HG03039 (cell line): ENCODE data around the gene CYP3A4.
"Not testable (repeated sequence)": the region's sequence is repeated elsewhere in the genome, so short reads cannot be mapped to it uniquely, and the experiment has no call there.

Source experiments
- ATAC-seq: cut with Tn5 transposase; IDR thresholded peaks from one replicate; pipeline ENCODE4 v1.9.1; 2021; ENCODE audit warnings: mild to moderate bottlenecking, moderate library complexity; ENCODE audit not compliant: unreplicated experiment

Gene CYP3A4

DNA sequence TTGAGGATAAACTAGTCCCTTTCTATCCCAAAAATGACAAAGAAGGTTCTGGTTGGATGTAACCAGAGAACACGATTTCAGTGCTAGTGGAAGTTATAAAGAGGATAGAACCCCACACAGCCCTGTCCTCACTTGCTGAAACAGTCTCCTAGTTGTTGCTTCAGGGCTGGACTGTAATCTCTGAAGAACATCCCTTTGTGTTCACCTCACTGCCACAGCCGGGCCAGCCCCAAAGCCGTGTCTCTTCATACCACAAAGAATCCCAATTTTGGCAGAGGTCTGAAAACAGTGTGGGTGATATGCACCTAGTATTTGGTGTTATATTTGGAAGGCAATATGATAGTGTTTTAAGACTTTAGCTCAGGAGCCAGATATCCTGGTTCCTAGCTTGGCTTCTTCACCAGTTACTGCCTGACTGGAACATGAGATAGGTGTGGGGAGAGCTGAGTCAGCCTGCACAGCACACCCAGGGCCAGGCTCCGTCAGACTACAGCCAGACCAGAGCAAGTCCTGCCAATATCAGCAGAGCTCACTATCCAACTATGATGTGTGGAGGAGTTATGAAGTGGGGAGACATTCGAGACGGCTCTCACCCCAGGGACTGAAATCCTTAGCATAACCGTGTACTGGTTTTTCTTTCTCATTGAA, 21.2 kb downstream of the CYP3A4 start:
- ATAC-seq, result no peak

DNA sequence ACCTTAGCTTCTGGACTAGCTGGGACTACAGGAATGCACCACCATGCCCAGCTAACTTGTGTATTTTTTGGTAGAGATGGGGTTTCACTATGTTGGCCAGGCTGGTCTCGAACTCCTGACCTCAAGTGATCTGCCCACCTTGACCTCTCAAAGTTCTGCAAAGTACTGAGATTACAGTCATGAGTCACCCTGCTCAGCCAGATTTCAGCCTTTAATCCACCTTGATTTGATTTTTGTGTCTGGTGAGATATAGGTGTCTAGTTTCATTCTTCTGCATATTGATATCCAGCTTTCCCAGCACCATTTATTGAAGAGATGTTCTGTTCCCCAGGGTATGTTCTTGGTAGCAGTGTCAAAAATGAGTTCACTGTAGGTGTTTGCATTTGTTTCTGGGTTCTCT, 28.9 kb downstream of the CYP3A4 start:
- no peak for ATAC-seq

DNA sequence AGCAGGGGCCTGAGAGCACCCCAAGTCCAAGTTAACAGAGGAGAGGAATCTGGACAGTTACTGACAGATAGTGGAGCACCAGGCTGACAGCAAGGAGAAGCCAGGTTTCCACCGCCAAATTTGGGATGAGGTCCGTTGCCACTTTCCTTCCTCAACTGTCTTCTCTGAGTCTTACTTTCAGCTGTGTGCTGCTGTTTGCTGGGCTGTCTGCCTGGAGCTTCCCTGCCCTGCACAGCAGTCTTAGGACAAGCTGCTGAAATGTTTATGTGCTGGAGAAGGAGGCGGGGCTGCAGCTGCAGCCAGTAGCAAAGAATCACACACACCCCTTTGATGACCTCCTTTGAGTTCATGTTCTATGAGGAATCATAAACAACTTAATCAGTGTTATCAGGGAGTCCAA, 31.6 kb downstream of the CYP3A4 start:
- no peak for ATAC-seq

DNA sequence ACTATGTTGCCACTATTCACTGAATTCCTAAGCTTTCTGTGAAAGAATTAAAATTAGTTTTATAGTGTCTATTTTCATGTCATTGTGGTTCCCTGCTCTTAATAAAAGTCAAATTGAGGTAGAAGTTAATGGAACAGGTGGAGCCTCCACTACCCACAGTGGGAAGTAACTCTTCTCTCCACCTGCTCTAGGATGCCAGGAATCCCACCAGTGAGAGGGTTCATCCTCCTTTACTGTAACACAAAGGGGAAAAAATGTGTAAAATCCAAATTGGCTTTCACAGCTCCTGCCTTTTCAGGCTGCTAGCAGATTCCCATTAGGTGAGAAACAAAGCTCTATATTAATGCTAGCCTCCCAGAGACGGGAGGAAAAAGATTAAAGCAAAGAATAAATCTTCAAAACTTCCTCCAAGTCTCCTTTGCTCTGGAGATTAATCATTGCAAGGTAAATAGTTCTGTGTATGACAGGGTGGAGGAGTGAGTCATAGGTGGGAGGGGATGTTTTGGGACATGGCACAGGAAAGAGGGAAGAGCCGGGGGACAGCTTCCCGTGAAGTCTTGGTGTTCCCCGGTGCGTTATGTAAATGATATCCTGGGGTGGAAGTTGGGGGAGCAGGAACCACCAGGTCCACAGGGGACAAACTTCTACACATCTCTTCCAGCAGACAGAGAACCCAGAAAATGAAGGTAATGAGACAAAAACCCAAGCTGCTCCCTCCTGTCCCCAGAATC, 32.5 kb downstream of the CYP3A4 start:
- not testable (repeated sequence) for ATAC-seq

DNA sequence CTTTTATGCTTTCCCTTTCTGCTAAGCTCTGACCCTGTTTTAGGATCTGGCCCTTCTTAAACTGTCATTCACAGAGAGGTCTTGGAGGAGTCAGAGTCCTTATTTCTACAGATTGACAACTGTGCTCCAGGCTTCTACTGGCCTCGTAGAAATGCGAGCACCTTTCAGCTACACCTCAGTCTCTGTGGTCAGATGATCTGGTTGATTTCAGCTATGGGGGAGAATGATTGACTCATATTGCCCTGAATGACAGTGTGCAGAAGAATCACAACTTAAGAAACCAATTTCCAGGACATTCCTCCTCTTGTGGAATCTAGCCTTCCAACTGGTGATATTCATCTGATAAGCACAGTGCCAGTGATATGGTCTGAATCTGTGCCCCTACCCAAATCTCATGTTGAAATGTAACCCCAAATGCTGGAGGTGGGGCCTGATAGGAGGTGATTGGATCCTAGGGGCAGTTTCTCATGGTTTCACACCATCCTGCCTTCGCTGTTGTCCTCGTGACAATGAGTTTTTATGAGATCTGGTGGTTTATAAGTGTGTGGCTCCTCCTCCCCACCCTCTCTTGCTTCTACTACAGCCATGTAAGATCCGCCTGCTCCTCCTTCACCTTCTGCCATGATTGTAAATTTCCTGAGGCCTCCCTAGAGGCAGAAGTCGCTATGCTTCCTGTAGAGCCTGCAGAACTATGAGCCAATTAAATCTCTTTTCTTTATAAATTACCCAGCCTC, 35.0 kb downstream of the CYP3A4 start:
- no peak for ATAC-seq

DNA sequence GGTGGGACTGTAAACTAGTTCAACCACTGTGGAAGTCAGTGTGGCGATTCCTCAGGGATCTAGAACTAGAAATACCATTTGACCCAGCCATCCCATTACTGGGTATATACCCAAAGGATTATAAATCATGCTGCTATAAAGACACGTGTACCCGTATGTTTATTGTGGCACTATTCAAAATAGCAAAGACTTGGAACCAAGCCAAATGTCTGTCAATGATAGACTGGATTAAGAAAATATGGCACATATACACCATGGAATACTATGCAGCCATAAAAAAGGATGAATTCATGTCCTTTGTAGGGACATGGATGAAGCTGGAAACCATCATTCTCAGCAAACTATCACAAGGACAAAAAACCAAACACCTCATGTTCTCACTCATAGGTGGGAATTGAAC, 37.1 kb downstream of the CYP3A4 start:
- not testable (repeated sequence) for ATAC-seq

DNA sequence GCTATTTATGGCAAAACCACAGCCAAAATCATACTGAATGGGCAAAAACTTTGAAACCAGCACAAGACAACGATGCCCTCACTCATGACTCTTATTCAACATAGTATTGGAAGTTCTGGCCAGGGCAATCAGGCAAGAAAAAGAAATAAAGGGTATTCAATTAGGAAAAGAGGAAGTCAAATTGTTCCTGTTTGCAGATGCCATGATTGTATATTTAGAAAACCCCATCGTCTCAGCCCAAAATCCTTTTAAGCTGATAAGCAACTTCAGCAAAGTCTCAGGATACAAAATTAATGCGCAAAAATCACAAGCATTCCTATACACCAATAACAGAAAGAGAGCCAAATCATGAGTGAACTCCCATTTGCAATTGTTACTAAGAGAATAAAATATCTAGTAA, 38.6 kb downstream of the CYP3A4 start:
- not testable (repeated sequence) for ATAC-seq

DNA sequence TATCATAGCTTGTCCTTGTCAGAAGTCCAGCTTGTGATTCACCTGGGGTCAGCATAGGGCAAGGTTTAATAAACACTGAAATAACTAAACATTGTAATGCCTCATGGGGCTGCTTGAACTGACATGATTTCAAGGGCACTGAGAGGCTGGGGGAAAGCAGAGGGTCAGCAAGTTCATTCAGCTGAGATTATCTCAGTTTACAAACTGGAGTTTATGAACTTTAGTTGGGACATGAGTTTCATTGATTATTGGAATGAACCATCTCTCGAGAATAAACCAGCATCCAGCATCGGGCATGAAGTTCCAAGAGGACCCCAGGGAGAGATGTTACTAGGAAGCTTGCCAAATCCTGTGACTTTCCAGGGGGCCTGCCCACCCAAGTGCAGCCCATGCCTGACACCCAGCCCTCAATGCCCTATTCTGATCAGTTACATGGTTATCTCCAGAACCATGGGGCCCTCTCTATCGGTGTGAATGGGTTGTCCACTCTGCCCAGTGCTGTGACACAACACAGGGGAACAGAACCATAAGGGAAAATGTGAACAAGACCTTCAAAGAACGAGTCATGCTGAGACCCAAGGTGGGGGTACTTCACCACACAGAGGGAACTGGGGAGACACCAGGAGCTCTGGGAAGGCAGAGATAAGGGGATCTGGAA, 41.1 kb downstream of the CYP3A4 start:
- ATAC-seq, result no peak

DNA sequence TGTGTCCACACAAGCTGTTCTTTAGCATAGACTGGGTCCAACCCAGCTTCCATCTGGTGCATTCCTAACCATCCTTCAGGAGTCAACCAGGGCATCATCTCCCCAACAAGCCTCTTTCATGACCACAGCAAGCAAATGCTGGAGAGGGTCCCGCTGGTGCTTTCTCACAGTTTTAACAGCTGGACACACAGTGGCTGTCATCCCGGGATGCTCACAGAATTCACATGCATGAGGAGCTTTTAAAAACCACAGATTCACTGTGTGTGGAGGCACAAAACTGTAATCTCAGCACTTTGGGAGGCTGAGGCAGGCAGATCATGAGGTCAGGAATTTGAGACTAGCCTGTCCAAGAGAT, 42.6 kb downstream of the CYP3A4 start:
- no peak for ATAC-seq

DNA sequence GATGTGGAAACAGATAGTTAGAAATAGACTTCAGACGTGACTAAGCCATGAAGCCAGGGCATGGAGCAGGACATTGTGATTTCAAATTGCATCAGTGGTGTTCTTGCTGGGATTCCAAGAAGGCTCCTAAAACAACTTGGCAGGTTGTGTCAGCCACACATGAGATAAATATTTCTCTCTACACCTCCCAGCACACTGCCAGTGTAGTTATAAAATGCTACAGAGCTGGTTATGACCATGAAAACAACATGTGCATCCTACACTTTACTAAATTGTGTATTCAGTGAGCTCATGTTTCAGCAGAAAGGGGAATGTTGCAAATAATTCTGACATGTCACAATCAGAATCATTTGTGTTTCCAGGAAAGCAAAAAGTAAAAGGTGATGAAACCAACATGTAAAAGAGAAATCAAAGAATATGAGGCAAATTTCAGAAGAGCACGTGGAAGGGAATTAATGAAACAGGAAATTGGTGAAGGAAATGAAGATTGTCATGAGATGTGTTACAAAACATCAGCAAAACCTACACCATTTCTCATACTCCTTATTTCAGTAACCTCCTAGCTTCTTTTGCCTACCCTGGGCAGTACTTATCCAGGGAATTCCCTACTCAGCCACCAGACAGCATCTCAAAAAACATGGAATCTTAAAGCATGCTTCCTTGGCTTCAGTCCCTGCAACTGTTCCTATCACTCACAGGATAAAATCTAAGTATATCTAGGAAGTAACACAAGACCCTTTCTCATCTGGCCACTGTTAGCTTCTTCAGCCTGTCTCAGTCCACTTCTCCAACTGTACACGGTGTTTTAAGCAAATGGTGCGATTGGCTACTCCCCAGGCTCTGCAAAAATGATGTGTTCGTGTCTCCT, 43.2 kb downstream of the CYP3A4 start:
- no peak for ATAC-seq

DNA sequence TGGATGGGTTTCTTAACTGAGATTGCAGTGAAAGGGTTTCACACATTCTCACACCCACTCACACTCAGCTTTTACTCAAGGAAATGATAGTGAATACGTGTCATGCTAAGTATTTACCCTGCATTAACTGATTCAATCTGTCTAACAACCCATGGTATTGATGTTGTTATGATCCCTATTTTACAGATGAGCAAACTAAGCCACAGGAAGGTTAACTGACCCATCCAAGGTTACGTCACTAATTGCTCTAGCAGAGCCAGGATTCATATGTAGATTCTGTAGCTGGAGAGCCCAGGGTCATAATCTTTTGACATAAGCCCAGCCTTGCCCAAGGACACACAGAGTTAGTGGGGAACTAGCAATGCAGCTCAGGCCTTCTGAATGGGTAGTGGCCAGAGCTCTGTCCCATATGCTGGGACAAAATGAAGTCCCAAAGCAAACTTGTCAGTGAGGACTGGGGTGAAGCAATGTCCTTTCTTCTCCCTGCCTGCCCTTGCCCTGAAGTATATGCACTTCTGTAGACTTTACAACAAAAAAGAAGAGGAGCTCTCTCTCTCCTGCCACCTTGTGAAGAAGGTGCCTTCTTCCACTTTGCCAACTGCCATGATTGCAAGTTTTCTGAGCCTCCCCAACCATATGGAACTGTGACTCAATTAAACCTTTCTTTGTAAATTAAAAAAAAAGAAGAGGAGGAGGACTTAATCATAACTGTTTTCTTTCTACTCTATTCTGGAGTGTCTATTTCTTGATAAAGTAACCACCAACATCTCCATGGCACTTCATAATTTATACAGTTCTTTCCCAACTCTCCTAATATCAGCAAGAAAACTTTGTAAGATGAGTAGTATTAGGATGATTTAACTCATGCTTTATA, 44.0 kb downstream of the CYP3A4 start:
- ATAC-seq, result no peak

DNA sequence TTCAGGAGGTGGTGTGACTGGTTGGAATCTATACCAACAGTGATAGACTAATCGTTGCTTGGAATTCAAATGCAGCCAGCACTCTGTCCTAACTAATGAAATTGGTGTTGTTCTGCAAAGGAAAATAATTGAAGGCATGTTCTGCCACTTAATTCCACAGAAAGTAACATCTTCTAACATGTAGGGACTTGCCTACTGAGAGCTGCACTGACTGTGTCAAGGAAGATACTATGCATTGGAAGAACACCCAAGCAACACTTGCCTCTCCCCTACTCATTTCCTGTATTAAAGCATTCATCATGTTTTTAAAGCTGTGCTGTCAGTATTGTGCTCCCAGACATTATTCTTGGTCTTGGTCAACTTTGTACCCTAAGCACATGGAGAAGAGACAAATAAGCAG, 46.3 kb downstream of the CYP3A4 start:
- no peak for ATAC-seq

DNA sequence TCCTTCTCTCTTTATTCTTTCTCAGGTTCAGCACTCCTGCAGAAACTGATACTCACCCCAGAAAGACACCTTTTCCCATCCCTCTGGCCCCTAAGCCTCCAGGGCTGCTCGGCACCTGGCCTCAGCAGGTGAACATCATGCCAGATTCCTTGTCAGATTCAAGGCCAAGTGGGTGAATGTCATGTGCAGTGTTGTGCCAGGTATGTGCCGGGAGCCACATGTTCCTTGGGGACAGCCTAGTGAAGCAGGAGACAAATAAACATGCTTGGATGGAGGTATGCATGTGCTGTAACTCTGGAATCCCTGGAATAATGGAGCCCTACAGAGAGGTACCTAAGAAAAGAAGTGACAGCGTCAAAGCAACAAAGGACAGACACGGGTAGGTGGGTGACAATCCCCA, 47.3 kb downstream of the CYP3A4 start:
- not testable (repeated sequence) for ATAC-seq

DNA sequence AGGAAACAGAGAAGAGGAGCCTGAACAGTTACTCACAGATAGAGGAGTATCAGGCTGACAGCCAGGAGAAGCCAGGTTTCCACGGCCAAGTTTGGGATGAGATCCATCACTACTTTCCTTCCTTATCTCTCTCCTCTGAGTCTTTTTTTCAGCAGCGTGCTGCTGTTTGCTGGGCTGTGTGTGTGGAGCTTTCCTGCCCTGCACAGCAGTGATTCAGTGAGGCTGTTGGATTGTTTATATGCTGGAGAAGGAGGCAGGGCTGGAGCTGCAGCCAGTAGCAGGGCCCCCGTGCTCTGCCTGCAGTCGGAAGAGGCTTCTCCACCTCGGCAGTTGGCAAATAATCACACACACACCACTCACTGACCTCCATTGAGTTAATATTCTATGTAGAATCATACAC, 49.0 kb downstream of the CYP3A4 start, which contains the start of gene CYP3A7:
CYP3A7 (minus strand) TSS at position 210 of the 400 bp plus-strand sequence; CDS start at position 107, 103 bp downstream.
- no peak for ATAC-seq

DNA sequence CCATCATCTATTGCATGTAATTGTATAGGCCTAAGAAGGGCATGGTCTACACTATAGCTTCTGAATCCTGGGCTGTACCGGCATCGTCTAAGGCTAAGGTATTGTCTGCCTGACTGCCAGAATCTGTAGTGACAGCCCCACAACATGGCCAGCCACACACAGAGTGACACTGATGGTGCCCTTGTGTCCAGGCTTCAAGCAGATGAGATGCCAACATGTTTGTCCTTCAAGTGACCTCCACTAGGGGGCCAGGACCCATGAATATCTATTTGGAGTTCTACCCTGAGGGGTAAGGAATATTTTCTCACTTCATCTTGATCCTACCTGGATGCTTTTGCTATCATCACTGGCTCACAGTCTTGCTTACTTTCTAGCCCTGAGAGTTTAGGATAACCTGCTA, 50.5 kb downstream of the CYP3A4 start:
- ATAC-seq, result no peak

DNA sequence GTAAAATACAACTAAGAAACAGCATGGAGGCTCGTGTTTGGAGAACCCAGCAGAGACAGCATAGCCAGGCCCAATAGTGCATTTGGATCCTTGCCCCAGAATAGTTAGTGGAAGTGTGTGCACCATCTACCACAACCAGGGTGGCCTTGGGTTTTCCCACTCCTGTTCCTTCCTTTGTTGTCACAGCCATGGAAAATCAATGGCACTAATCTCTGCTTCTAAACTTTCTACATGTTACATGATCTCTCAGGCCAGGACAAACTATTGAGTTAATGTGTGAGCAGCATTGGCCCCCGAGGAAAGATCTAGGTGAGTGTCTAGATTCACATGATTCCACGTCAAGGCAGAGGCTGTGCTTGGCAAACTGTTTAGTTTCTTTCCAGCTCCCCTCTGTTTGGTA, 51.0 kb downstream of the CYP3A4 start:
- no peak for ATAC-seq

DNA sequence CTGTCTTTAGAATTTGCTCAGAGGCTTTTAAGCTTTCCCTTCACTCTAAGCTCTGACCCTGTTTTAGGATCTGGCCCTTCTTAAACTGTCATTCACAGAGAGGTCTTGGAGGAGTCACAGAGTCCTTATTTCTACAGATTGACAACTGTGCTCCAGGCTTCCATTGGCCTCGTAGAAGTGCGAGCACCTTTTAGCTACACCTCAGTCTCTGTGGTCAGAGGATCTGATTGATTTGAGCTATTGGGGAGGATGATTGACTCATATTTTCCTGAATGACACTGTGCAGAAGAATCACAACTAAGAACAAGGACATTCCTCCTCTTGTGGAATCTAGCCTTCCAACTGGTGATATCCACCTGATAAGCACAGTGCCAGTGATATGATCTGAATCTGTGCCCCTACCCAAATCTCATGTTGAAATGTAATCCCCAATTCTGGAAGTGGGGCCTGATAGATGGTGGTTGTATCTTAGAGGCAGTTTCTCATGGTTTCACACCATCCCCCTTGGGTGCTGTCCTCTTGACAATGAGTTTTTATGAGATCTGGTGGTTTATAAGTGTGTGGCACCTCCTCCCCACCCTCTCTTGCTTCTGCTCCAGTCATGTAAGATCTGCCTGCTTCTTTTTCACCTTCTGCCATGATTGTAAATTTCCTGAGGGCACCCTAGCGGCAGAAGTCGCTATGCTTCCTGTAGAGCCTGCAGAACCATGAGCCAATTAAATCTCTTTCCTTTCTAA, 52.2 kb downstream of the CYP3A4 start:
- ATAC-seq, result no peak

DNA sequence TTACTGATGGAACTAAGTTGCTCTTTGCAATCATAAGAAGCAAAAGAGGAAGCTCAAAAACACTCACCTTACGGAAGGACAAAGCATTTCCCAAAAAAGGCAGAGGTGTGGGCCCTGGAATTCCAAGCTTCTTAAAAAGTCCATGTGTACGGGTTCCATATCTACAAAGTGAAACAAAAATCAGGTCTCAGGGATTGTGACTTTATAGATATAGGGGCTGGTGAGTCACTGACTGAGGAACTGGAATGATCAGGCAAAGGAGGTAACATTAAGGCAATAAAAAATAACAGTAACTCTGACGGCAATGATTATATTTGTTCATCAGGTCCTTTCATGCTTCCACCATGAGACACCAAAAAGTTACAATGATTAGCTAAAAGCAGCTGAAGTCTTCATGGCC, 53.0 kb downstream of the CYP3A4 start:
- ATAC-seq, result no peak

DNA sequence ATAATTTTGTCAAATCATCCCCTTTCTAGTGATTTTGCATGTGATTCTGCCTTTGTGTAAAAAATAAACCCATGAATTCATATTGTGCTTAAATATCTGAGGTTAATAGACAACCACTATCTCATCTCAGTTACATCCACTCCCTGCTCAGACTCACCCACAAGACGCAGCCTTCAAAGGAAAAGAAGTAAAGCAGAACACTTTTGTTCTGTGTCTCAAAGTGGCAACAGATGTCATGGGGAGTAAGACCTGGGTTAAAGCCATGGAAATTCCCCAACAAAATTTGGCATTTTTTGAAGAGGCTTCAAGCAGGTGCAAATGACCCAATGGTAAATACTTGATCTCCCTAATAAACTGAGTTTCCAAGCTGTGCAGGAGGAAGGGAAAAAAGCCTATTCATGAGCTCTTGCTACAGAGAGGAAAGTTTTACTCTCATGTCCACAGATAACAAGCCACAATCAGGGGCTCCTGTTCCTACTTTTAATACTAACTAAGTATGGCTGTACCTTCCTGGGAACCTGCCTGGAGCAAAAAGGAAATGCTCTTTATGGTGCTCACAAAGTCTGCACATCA, 53.7 kb downstream of the CYP3A4 start:
- no peak for ATAC-seq
